Naive thymus-derived CD4-positive, alpha-beta T cell (primary cell): ENCODE data around the gene FHAD1. TPM values are rescaled to one million over a fixed set of nuclear protein-coding genes. Genes with fewer than 3 reads are reported as not detected.

Source experiments
- ATAC-seq: fragments of 150-1000 bp; cut with Tn5 transposase; 2 replicates; pipeline ENCODE4 v1.10.0; 2021; ENCODE audit warnings: mild to moderate bottlenecking, moderate library complexity
- CTCF ChIA-PET: fragments of 350-600 bp; sonication (Branson Sonifier 250); formaldehyde crosslinking; loops from one replicate; lab custom pipeline; 2021; ENCODE audit warnings: antibody characterized with exemption; lab: Charles Lee
- POLR2A ChIA-PET: fragments of 350-600 bp; sonication (Branson Sonifier 250); formaldehyde crosslinking; loops from one replicate; lab custom pipeline; 2021; ENCODE audit warnings: antibody characterized with exemption, inconsistent platforms; lab: Charles Lee
- DNase-seq, 9 donors: peaks; one replicate each; pipeline versions ENCODE4 v3.0.0 to v3.0.0-alpha.2; 2020 to 2022; ENCODE audit warnings: mixed read lengths in 1 of 9
- H3K27ac ChIP-seq: one replicate; pipeline ENCODE4 v1.7.0; 2013; ENCODE audit warnings: mild to moderate bottlenecking, low read depth, low read length, moderate library complexity
- H3K27me3 ChIP-seq, 2 donors: one replicate each; pipeline ENCODE4 v1.7.0; 2013; ENCODE audit warnings: low read length in 2 of 2, mild to moderate bottlenecking in 2 of 2, moderate library complexity in 2 of 2; ENCODE audit not compliant: control insufficient read depth in 2 of 2, insufficient read depth in 2 of 2
- H3K36me3 ChIP-seq, 3 experiments: 1 replicate in 2 of 3; 2 replicates in 1 of 3; pipeline ENCODE4 v1.7.0; 2013; ENCODE audit warnings: low read length in 3 of 3, mild to moderate bottlenecking in 3 of 3, moderate library complexity in 1 of 3; ENCODE audit not compliant: insufficient read depth in 3 of 3, control insufficient read depth in 2 of 3
- H3K4me1 ChIP-seq, 2 donors: one replicate each; pipeline ENCODE4 v1.7.0; 2013; ENCODE audit warnings: low read length in 2 of 2, mild to moderate bottlenecking in 2 of 2, moderate library complexity in 1 of 2; ENCODE audit not compliant: control insufficient read depth in 2 of 2, insufficient read depth in 2 of 2
- H3K4me3 ChIP-seq: 2 replicates; pipeline ENCODE4 v1.7.0; 2013; ENCODE audit warnings: mild to moderate bottlenecking, low read length
- H3K9me3 ChIP-seq, 3 experiments: 1 replicate in 2 of 3; 2 replicates in 1 of 3; pipeline ENCODE4 v1.7.0; 2013; ENCODE audit warnings: low read length in 3 of 3; ENCODE audit not compliant: control insufficient read depth in 2 of 3
- H3K27ac Mint-ChIP-seq, 9 donors: one replicate each; pipeline ENCODE4 v1.8.0; 2020 to 2022; ENCODE audit warnings: mixed read lengths in 9 of 9, mild to moderate bottlenecking in 8 of 9, moderate library complexity in 5 of 9, inconsistent platforms in 2 of 9
- H3K27me3 Mint-ChIP-seq, 5 donors: one replicate each; pipeline ENCODE4 v1.8.0; 2021 to 2022; ENCODE audit warnings: mixed read lengths in 5 of 5, mild to moderate bottlenecking in 1 of 5
- H3K36me3 Mint-ChIP-seq, 5 donors: one replicate each; pipeline ENCODE4 v1.8.0; 2020 to 2022; ENCODE audit warnings: mixed read lengths in 5 of 5, mild to moderate bottlenecking in 3 of 5, inconsistent platforms in 1 of 5
- H3K4me1 Mint-ChIP-seq, 7 donors: one replicate each; pipeline ENCODE4 v1.8.0; 2020 to 2022; ENCODE audit warnings: mixed read lengths in 7 of 7, mild to moderate bottlenecking in 3 of 7, inconsistent platforms in 1 of 7
- H3K4me3 Mint-ChIP-seq, 10 donors: one replicate each; pipeline ENCODE4 v1.8.0; 2020 to 2022; ENCODE audit warnings: mild to moderate bottlenecking in 10 of 10, mixed read lengths in 10 of 10, moderate library complexity in 6 of 10, inconsistent platforms in 2 of 10
- H3K9me3 Mint-ChIP-seq, 11 donors: one replicate each; pipeline ENCODE4 v1.8.0; 2020 to 2022; ENCODE audit warnings: mixed read lengths in 11 of 11, mild to moderate bottlenecking in 4 of 11, inconsistent platforms in 1 of 11, moderate library complexity in 1 of 11
- intact Hi-C, 2 donors: fragments of 100-400 bp; cut with micrococcal nuclease; formaldehyde crosslinking; loops; one replicate each; pipeline ENCODE4 v1.15.1; 2023
- polyA plus RNA-seq, 2 donors: library from polyadenylated mRNA; unstranded; fragments of 300-500 nt; fragmentation: Illumina TruSeq; gene quantifications; one replicate each; pipeline ENCODE4 v1.2.3, GENCODE V29; 2021
- total RNA-seq, 6 experiments: library from RNA in 5 of 6; stranded (reverse) in 5 of 6; gene quantifications; 1 replicate in 5 of 6; 2 replicates in 1 of 6; pipeline ENCODE4 v1.2.3 and lab custom pipeline; 2021 to 2026

The FHAD1 gene
- total and polyA plus RNA-seq, 7 experiments from 2014 or later = 0.19 to 1.1 TPM; not detected in 5

DNA sequence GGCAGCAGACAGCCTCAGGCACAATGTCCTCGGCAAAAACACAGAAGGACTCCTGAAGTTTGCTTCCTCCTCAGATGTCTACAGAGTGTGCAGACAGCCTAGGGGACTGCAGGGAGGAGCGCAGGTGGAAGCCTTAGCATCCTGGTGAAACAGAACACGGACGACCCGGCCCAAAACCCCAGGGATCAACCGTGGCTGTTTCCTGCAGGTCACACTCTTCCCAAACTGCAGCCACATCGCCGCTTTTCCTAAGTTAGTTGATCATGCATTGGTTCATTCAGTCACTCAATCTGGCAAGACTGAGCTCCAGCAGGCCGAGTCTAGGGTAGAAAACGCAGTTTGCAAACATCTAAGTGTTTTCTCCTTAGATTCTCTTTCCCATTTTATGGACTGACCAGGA lies 33.4 kb downstream of the FHAD1 start:
- H3K4me1 Mint-ChIP-seq = no peaks in the 10 kb centered on the region
- no peak overlapping the region for H3K4me3 Mint-ChIP-seq
- Histone ChIP-seq H3K9me3 (no peaks in the 10 kb centered on the region), H3K36me3 (no peaks in the 10 kb centered on the region), H3K4me1 (no peaks in the 10 kb centered on the region), H3K27me3 (no peaks in the 10 kb centered on the region), H3K27ac (no peak overlapping the region), H3K4me3 (no peak overlapping the region)
- DNase-seq (no peak), ATAC-seq (no peak)
- no peak overlapping the region for H3K27ac Mint-ChIP-seq
- H3K36me3 Mint-ChIP-seq = no peaks in the 10 kb centered on the region
- ChIA-PET POLR2A (no interaction called here), CTCF (interaction anchor here (0.6 kb wide), 1 partner anchor 89 kb away, joined by 3 read pairs; no protein-coding TSS in a partner anchor)
- H3K27me3 Mint-ChIP-seq = peaks cover 6 to 34% (median 18%) of the 10 kb centered on the region in 5 donors
- intact Hi-C loops = no loop called here
- no peaks in the 10 kb centered on the region for H3K9me3 Mint-ChIP-seq

DNA sequence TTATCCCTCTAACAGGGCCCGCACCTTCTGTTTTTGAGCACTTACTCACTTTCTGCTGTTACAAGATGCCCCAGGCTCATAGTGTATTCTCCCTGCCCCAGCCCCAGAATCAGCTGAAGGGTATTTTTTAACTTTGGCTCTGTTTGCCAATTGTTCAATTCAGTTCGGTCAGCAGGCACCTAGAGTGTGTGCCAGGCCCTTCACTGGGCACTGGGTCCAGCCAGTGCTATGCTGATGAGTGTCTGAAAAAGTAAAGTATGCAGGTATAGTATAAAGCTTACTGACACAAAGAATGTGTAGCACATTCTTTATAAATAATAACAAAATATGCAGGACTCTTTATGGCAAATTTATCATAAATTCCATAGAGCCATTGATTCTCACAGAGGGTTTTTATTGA lies 35.0 kb downstream of the FHAD1 start:
- ATAC-seq (no peak), DNase-seq (no peak)
- peaks cover 6 to 27% (median 17%) of the 10 kb centered on the region in 5 donors for H3K27me3 Mint-ChIP-seq
- no peak overlapping the region for H3K27ac Mint-ChIP-seq
- ChIA-PET POLR2A (no interaction called here), CTCF (no interaction called here)
- Histone ChIP-seq H3K4me1 (no peaks in the 10 kb centered on the region), H3K9me3 (no peaks in the 10 kb centered on the region), H3K4me3 (no peak overlapping the region), H3K27me3 (no peaks in the 10 kb centered on the region), H3K36me3 (no peaks in the 10 kb centered on the region), H3K27ac (no peak overlapping the region)
- no peak overlapping the region for H3K4me3 Mint-ChIP-seq
- intact Hi-C loops = no loop called here
- H3K4me1 Mint-ChIP-seq = no peaks in the 10 kb centered on the region
- peaks cover 0 to 7% (median 0%) of the 10 kb centered on the region in 11 donors for H3K9me3 Mint-ChIP-seq
- no peaks in the 10 kb centered on the region for H3K36me3 Mint-ChIP-seq

DNA sequence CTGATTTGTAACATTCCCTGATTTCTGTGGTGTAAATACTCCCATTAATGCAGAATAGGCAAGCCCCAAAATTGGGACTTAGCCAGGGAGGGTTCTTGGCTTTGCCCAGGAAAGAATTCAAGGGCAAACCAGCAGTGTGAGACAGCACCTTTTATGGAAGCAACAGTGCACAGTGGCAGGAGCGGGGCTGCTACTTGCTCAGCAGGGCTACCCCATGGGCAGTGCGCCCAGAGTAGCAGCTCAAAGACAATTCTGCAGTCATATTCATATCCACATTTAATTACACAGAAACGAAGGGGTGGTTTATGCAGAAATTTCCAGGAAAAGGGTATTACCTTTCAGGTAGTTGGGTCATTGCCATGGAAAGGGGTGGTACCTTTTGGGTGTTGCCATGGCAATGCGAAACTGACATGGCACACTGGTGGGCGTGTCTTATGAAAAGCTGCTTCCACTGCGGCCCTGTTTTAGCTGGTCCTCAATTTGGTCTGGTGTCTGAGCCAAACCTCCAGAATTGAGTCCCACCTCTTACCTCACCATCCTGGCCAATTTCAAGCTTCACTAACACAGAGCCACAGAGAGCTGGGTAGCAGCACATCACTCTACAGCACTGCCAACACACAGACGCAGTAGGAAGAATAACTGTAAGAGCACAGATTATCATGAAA lies 35.9 kb downstream of the FHAD1 start:
- intact Hi-C loops = no loop called here
- CTCF ChIA-PET = no interaction called here
- no peak overlapping the region for H3K27ac ChIP-seq
- H3K4me1 ChIP-seq = no peaks in the 10 kb centered on the region
- no peak for DNase-seq
- no peaks in the 10 kb centered on the region for H3K36me3 ChIP-seq
- no peak overlapping the region for H3K4me3 ChIP-seq
- Mint-ChIP-seq H3K27ac (no peak overlapping the region), H3K36me3 (no peaks in the 10 kb centered on the region), H3K27me3 (peaks cover under 1 to 23% (median 15%) of the 10 kb centered on the region in 5 donors), H3K4me1 (no peaks in the 10 kb centered on the region), H3K9me3 (peaks cover 0 to 9% (median 2%) of the 10 kb centered on the region in 11 donors), H3K4me3 (no peak overlapping the region)
- POLR2A ChIA-PET = no interaction called here
- no peaks in the 10 kb centered on the region for H3K9me3 ChIP-seq
- H3K27me3 ChIP-seq = no peaks in the 10 kb centered on the region
- no peak for ATAC-seq

DNA sequence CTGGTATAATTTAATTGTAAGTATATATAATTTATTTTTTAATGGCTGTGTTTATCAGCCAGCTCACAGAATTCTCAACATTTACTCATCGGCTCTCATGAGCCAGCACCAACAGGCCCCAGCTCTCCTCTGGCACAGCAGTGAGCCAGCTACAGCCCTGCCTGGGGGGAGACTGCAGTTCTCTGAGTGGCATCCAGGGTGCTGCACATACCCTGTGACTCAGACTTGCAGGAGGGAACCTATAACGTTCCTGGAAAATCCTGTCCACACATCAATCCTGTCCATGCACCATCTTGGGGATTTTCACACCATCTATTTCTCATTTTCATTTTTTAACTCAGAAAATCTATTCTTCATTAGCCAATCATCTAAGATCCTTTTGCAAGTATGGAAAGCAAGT lies 36.5 kb downstream of the FHAD1 start:
- intact Hi-C loops = no loop called here
- H3K27me3 ChIP-seq = no peaks in the 10 kb centered on the region
- Mint-ChIP-seq H3K36me3 (no peaks in the 10 kb centered on the region), H3K4me1 (no peaks in the 10 kb centered on the region), H3K4me3 (no peak overlapping the region), H3K9me3 (peaks cover 0 to 11% (median 2%) of the 10 kb centered on the region in 11 donors), H3K27ac (no peak overlapping the region), H3K27me3 (peaks cover 0 to 29% (median 15%) of the 10 kb centered on the region in 5 donors)
- no peak overlapping the region for H3K4me3 ChIP-seq
- DNase-seq (no peak), ATAC-seq (no peak)
- H3K9me3 ChIP-seq = no peaks in the 10 kb centered on the region
- POLR2A ChIA-PET = no interaction called here
- no peaks in the 10 kb centered on the region for H3K4me1 ChIP-seq
- H3K36me3 ChIP-seq = no peaks in the 10 kb centered on the region
- CTCF ChIA-PET = no interaction called here
- no peak overlapping the region for H3K27ac ChIP-seq

DNA sequence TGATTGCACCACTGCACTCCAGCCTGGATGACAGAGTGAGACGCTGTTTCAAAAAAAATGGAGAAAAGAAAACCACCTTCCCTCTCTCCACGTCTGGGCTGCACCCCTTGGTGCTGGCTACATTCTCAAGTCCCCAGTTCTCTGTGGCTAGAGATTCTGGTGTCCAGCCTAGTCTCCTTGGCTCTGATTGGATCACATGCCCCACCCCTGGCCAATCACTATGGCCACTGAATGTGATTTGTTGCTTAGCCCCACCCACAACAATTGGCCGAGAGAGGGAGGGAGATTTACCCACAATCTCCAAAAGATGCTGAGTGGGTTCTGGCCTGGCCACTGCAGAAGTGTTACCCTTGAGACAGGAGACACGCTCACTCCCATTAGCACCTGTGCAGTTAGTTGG lies 39.4 kb downstream of the FHAD1 start:
- H3K9me3 ChIP-seq = no peaks in the 10 kb centered on the region
- H3K36me3 ChIP-seq = no peaks in the 10 kb centered on the region
- no peak overlapping the region for H3K4me3 ChIP-seq
- no peak overlapping the region for H3K27ac ChIP-seq
- DNase-seq (no peak), ATAC-seq (no peak)
- intact Hi-C loops = no loop called here
- CTCF ChIA-PET = no interaction called here
- no peak overlapping the region for H3K4me3 Mint-ChIP-seq
- H3K27me3 Mint-ChIP-seq = peaks cover 0 to 34% (median 14%) of the 10 kb centered on the region in 5 donors
- peaks cover 0 to 11% (median 2%) of the 10 kb centered on the region in 11 donors for H3K9me3 Mint-ChIP-seq
- peaks cover 0 to 3% (median 0%) of the 10 kb centered on the region in 7 donors for H3K4me1 Mint-ChIP-seq
- no peaks in the 10 kb centered on the region for H3K4me1 ChIP-seq
- H3K27me3 ChIP-seq = no peaks in the 10 kb centered on the region
- no peaks in the 10 kb centered on the region for H3K36me3 Mint-ChIP-seq
- POLR2A ChIA-PET = no interaction called here
- H3K27ac Mint-ChIP-seq = no peak overlapping the region

DNA sequence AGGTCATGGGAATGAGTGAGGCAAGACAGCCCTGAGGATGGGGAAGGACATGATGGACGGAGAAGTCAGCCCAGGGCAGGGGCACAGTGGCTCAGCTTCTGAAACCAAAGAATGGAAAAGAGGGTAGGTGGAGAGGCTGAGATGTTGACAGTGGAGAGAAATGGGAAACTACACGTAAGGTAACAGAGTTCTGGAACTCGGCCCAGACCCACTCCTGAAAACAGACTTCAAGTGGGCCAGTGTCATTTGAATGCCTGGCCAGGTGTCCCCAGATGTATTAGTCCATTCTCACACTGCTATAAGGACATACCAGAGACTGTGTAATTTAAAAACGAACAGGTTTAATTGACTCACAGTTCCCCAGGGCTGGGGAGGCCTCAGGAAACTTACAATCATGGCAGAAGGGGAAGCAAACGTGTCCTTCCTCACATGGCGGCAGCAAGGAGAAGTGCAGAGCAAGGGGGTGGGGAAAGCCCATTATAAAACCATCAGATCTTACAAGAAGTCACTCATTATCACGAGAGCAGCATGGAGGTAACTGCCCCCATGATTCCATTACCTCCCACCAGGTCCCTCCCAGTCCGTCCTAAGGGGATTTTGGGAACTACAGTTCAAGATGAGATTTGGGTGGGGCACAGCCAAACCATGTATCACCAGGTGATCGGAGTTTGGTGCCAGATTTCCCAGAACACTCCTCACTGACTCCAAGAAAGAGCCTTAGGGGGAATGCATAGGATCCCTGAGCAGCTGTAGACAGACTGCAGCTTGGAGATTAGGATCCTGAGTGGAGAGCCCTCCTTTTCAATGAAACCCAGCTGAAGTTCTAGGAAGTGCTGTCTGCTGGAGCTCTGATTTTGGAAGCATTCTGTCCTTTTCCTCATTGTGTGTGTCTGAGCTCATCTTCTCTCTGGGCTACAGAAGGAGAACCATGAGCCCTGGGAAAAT lies 40.3 kb downstream of the FHAD1 start:
- Mint-ChIP-seq H3K27ac (no peak overlapping the region), H3K4me3 (no peak overlapping the region), H3K4me1 (peaks cover 0 to 3% (median 0%) of the 10 kb centered on the region in 7 donors), H3K36me3 (no peaks in the 10 kb centered on the region), H3K27me3 (peaks cover 0 to 29% (median 10%) of the 10 kb centered on the region in 5 donors), H3K9me3 (peaks cover 0 to 11% (median 2%) of the 10 kb centered on the region in 11 donors)
- no peak for DNase-seq
- Histone ChIP-seq H3K27ac (no peak overlapping the region), H3K36me3 (no peaks in the 10 kb centered on the region), H3K4me1 (no peaks in the 10 kb centered on the region), H3K27me3 (no peaks in the 10 kb centered on the region), H3K4me3 (no peak overlapping the region), H3K9me3 (no peaks in the 10 kb centered on the region)
- POLR2A ChIA-PET = no interaction called here
- intact Hi-C loops = no loop called here
- CTCF ChIA-PET = no interaction called here
- ATAC-seq = no peak
